Measurements from ENCODE around the gene PDE6A.

PDE6A gene

DNA sequence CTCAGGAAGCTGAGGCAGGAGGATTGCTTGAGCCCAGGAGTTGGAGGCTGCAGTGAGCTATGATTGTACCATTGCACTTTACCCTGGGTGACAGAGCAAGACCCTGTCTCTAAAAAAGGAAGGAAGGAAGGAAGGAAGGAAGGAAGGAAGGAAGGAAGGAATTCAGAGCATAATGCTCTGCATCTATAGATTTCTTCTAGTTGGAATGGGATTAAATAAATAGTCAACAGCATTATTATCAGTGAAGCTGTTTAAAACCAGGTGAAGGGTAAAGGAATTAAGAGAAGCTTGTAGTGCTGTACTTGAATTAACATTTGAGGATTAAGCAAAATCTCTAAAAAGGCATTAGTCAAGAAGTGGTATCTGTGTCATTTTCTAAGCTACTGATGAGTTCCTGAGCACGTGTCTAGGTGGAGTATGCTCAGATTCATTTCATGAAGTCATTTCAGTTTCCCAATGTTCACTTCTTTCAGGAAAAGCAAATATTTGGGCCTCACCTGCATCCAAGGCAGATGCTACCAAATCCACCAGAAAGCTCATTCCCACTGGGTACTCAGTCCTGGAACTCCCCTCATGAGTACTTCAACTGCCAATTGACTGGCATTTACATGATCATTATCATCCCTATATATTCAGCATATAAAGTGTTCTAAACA, 8.4 kb downstream of the PDE6A start:
- Mint-ChIP-seq H3K4me1 (peaks cover 6% of the 10 kb centered on the region), H3K4me3 (no peak overlapping the region), H3K36me3 (ENCODE audit: low read depth) (no peaks in the 10 kb centered on the region), H3K9me3 (no peaks in the 10 kb centered on the region), H3K27ac (no peak overlapping the region), H3K27me3 (ENCODE audit: low read depth) (peaks cover 21% of the 10 kb centered on the region)
- TF ChIP-seq, protein P1, sequence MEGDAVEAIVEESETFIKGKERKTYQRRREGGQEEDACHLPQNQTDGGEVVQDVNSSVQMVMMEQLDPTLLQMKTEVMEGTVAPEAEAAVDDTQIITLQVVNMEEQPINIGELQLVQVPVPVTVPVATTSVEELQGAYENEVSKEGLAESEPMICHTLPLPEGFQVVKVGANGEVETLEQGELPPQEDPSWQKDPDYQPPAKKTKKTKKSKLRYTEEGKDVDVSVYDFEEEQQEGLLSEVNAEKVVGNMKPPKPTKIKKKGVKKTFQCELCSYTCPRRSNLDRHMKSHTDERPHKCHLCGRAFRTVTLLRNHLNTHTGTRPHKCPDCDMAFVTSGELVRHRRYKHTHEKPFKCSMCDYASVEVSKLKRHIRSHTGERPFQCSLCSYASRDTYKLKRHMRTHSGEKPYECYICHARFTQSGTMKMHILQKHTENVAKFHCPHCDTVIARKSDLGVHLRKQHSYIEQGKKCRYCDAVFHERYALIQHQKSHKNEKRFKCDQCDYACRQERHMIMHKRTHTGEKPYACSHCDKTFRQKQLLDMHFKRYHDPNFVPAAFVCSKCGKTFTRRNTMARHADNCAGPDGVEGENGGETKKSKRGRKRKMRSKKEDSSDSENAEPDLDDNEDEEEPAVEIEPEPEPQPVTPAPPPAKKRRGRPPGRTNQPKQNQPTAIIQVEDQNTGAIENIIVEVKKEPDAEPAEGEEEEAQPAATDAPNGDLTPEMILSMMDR (IDR thresholded peaks at IDR 0.05; ENCODE audit: unreplicated experiment in 3 of 3) = no peak

DNA sequence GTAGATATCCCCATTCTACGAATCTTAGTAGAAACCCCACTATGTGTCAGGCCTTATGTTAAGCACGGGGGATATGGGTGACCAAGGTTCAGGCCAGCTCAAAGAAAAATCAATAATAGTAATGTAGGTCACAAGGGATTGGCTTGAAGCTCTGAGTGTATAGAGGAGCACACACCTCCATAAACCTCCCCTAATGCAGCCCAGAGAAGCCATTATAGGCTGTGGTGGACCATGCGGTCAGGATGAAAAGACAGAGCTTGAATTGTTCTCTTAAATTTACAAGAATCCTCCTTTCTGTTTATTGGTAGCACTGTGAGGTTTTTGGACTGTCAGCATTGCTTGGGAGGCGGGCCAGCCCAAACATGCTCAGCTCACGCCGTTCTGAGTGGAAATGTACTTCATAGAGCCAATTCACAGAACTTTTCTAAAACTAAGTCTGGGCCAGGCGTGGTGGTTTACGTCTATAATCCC, 9.1 kb downstream of the PDE6A start:
- no peak overlapping the region for H3K4me3 Mint-ChIP-seq
- H3K9me3 Mint-ChIP-seq = no peaks in the 10 kb centered on the region
- TF ChIP-seq, protein P1 (IDR thresholded peaks at IDR 0.05; ENCODE audit: unreplicated experiment in 3 of 3) = no peak
- no peak overlapping the region for H3K27ac Mint-ChIP-seq
- peaks cover 11% of the 10 kb centered on the region for H3K4me1 Mint-ChIP-seq
- peaks cover 26% of the 10 kb centered on the region for H3K27me3 Mint-ChIP-seq (ENCODE audit: low read depth)
- no peaks in the 10 kb centered on the region for H3K36me3 Mint-ChIP-seq (ENCODE audit: low read depth)

DNA sequence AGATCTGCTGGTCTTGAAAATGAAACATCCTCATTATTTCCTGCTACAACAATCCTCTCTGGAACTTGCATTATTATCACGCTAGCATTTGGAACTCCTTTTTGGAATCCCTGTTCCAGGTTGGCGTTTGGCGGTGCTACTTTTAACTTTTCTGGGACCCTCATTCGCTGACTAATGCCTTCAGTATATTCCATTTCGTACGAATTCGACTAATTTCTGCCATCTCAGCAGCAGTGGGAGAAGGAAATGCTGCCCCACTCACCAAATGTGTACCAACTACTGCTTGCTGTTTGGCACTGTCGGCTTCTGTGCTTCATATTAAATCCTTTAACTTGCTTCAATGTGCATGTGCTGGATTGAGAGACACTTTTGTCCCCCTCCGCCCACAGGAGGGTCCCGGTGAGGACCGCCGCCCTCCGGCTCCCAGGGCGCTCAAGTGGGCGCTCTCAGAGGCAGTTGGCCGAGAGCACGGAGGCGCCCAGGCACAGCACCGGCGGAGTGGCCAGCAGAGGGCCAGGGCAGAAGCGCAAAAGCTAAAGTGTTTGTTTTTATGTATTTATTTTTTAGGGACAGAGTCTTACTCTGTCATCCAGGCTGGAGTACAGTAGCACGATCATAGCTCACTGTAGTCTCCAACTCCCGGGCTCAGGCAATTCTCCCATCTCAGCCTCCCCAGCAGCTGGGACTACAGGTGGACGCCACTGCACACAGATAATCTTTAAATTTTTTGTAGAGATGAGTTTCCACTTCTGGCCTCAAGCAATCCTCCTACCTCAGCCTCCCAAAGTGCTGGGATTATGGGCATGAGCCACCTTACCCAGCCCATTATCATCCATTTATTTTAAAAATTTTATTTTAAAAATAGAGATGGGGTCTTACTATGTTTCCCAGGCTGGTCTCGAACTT, 11.9 kb downstream of the PDE6A start:
- H3K27me3 Mint-ChIP-seq (ENCODE audit: low read depth) = peaks cover 31% of the 10 kb centered on the region

DNA sequence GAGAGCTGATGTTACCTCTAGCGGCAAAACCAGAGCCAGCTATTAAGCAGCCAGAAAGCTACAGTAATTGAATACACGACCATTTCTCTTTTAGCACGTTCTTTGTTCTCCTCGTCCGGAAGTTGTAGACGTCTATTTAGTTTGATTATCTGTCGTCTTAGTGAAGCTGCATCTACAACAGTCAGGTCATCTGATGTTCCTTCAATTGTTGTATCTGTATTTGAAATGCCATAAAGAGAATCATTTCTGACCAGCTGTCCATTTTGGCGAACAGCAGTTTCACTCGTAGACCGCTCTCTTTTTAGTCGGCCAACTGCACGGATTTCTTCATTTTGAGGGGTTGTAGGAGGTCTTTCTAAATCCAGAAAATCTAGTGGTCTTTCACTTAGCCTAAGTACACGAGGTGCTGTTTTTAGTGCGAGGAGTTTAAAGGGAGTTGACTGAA, 12.6 kb downstream of the PDE6A start:
- Mint-ChIP-seq H3K27ac (no peak overlapping the region), H3K36me3 (ENCODE audit: low read depth) (no peaks in the 10 kb centered on the region), H3K9me3 (no peaks in the 10 kb centered on the region), H3K27me3 (ENCODE audit: low read depth) (peaks cover 31% of the 10 kb centered on the region), H3K4me1 (peaks cover 10% of the 10 kb centered on the region), H3K4me3 (no peak overlapping the region)
- TF ChIP-seq, protein P1 (IDR thresholded peaks at IDR 0.05; ENCODE audit: unreplicated experiment in 3 of 3) = no peak

More for the DNA sequence above, 11.9 kb downstream of the PDE6A start:
- Mint-ChIP-seq H3K4me1 (peaks cover 11% of the 10 kb centered on the region), H3K27ac (no peak overlapping the region), H3K4me3 (no peak overlapping the region), H3K9me3 (no peaks in the 10 kb centered on the region), H3K36me3 (ENCODE audit: low read depth) (no peaks in the 10 kb centered on the region)
- TF ChIP-seq, protein P1 (IDR thresholded peaks at IDR 0.05; ENCODE audit: unreplicated experiment in 3 of 3) = peak; percentile 36 to 54 (median 38)

DNA sequence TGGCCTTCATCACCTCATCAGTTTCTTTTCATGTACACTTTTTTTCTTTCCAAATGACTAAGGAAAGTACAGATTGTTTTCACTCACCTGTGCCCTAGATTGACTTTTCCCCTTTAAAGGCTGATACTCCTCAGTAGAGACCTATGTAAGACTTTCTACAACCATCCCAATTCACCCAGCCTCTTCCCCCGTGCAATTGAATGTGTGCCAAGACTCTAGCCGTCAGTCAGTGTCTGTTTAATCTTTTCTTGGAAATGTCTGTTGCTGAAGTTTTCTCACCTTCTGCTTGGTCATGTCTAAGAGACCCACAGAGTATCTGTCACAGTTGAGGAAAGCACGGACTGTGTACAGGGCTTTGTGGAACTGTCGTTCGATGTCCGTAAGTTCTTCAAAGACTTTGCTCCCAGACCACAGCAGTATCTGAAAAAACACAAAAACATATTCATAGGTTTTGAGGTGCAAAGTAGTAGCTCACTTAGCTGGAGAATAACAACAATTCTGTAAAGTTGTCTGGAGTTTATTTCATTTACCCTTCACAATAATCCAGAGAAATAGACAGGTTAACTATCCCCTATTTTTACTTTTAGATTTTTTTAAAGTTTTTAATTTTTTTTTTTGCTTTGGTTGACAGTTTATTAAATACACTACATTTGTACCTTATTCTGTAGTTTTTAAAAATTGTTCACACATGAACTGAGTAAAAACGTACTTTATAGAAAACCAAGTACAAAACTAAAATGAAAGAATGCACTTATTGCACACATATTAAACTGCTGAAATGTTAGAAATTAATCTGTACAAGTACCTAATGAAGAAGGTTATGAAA, 13.6 kb downstream of the PDE6A start:
- peaks cover 10% of the 10 kb centered on the region for H3K4me1 Mint-ChIP-seq
- H3K27me3 Mint-ChIP-seq (ENCODE audit: low read depth) = peaks cover 31% of the 10 kb centered on the region
- H3K27ac Mint-ChIP-seq = peak overlapping the region in 1 of 3 experiments; percentile 34
- TF ChIP-seq, protein P1 (IDR thresholded peaks at IDR 0.05; ENCODE audit: unreplicated experiment in 3 of 3) = no peak
- H3K9me3 Mint-ChIP-seq = no peaks in the 10 kb centered on the region
- H3K36me3 Mint-ChIP-seq (ENCODE audit: low read depth) = no peaks in the 10 kb centered on the region
- H3K4me3 Mint-ChIP-seq = no peak overlapping the region

Data from nephron (organoid).